HT1080 (cell line): Measurements from ENCODE around the gene C1orf122. TPM values are rescaled to one million over a fixed set of nuclear protein-coding genes. Genes with fewer than 3 reads are reported as not detected.

ENCODE experiments used
- DNase-seq: peaks from one replicate; pipeline ENCODE4 v3.0.0-alpha.2; 2015; ENCODE audit warnings: low read depth
- total RNA-seq: library from RNA; depleted of rRNA; stranded (reverse); fragments of >200 nt; shearing (Covaris generic); gene quantifications from 2 replicates; pipeline ENCODE4 v1.2.3, GENCODE V29; 2014

C1orf122 gene
- total RNA-seq, 1 experiment from 2014 or later, result 70.7 TPM

DNA sequence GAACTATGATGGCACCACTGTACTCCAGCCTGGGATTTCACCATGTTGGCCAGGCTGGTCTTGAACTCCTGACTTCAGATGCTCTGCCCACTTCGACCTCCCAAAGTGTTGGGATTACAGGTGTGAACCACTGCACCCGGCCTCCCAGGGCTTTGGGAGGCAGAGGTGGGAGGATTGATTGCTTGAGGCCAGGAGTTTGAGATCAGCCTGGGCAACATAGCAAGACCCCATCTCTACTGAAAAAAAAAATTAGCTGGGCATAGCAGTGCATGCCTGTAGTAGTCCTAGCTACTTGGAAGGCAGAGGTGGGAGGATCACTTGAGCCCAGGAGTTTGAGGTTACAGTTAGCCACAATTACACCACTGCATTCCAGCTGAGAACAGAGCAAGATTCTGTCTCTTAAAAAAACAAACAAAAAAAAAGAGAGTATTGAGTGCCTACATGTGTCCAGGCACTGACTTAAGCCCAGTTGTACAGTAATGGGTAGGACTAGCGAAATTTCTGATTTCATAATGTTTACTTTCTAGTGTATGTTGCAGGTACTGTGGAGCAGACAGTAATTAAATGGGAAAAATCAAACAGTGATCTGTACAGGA, 9.7 kb upstream of the C1orf122 start:
- DNase-seq, result peak; percentile 64

DNA sequence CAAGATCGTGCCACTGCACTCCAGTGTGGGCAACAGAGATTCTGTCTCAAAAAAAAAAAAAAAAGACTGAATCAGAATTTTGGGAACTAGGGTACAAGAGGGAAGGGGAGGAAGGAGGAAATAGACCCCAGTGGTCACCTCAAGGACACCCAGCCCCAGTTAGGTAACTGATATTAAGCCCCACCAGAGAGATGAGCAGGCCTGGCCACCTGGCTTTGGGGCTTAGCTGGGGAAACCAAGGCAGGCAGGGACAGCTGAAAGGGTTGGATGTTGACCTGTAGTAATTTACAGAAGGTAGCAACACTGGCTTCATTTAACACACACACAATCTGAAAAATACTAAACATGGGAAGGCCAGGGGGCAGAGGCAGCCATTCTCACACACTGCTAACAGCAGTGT, 5.2 kb upstream of the C1orf122 start:
- no peak for DNase-seq

DNA sequence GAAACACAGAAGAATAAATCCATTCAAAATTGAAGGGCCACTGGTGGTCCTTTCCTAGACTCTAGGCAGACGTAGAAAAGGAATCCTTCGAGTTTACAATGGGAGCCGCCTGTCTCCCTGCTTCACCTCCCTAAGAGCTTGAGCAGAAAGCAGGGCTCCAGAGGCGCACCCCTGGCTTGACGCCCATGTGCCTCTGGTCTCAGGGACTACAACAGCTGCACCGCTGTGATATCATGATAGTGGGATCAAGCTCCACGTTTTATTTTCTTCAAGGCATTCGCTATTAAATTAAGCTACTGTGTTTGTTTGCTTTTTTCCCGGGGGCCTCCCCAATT, 403 bp upstream of the C1orf122 start:
- DNase-seq, result no peak

DNA sequence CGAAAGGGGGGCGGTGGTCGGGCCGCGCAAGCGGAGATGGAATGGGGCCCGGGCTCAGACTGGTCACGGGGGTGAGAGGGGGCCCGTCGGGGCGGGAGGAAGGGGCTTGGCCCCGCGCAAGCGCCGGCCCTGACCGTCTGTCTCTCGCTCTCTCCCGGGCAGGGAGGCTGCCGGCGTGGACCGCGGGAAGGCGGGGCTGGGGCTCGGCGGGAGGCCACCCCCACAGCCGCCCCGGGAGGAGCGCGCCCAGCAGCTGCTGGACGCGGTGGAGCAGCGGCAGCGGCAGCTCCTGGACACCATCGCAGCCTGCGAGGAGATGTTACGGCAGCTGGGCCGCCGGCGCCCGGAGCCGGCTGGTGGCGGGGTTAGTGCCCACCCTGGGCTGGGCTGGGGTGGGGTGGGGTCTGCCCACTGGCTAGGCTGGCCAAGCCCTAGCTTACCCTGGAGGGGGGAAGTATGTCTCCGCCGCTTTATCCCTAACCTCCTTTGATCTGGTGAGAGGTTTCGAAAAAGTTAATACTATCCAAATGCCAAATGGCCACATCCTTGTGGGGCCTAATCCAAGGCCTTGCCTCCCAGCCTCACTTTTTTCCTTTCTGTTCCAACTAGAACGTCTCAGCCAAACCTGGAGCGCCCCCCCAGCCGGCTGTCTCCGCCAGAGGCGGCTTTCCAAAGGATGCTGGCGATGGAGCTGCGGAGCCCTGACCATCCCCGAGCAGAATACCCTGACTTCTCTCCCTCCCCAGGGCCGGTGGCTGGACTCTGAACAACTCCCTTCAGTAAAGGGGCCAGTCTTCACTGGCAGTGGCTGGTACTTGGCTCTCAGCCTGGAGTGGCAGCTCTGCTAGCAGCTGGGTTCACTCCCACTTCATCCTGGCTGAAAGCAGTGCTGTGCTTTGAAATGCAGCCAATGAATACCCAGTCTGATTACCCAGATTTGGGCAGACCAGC, 1.1 kb downstream of the C1orf122 start:
- peak; percentile 72 for DNase-seq

DNA sequence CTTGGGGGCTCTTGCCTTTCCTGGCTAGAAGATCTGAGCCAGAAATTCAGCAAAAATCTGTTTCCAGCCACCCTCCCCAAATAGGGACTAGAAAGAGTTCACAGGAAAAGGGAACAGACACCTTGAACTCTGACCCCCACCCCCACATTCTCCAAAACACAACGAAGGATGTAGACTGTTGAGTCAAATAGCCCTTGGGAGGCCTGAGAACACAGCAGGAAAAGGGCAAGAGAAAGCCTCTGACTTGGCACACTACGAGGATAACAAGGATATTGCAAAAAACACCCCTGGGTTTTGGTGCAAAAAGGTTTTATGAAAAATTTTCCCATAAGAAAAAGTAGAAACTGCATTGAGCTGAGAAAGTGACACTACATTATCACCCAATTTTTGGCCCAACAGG, 2.4 kb downstream of the C1orf122 start:
- no peak for DNase-seq

DNA sequence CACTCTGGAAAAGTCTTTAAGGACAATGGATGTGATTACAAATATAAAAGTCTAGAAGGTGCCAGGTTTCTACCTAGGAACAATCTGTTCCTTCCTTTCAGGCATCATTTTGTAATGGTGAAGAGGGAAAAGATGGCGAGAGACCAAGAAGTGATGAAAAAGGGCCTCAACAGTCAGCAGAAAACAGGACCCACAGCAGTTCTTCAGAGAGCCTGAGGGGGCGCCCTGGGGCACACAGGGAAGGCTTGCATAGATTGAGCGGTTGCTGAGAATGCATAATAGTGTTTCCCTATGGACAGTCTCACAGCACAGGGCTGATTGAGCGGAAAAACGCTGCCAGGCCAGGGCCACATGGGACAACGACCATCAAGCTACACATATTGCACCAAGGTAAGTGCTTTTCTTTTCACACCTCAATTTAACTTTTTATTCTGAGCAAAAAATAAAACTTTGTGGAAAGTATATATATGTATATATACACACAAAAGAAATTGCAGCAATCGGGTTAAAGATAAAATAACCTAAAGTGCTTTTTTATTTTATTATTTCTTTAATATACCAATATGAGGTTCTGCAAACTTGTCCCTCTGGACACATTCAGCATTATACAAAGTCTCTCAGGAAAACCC, 3.6 kb downstream of the C1orf122 start:
- peak; percentile 74 for DNase-seq

DNA sequence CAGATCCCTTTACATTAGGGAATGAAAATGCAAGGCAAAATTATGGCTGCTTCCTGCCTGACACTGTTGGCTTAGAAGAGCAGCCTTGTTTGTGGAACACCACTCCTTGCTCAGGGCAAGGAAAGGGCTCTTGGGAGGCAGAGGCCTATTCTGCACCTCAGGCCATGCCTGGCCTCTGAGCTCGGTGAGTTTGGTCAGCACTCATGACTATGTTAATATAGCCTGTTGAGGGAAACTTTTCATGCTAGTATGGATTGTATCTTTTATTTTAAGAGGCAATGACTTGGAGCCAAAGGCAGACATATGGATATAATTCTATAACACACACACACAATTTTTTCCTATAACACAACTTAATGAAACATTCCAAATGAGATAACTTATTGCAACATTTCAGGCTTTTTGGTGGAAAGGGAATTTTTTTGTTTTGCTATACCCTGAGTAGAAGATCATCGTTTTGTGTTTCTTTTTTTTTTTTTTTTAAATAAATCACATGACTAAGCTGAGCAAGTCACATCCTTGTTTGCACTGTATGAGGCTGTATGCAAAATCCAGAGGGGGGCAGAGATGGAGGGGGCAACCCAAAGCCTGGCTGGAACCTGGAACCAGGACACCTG, 6.0 kb downstream of the C1orf122 start:
- DNase-seq, result no peak

DNA sequence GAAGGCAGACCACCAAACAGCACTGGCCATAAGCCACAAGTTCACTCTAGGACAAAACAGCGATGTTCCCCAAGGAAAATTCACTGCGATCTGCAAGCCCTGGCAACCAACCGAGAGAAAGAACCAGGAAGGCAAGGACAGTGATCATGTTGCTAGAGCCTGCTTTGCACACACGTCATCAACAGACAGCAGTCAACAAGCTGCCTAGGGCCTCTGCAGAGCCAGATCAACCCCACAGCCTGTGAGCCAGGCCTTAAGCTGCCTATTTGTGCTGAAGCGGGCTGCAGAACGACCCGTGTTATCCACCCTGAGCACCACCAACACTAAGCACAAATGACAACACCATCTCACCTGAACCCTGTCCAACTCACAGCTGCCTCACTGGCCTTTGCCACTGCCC, 6.7 kb downstream of the C1orf122 start:
- DNase-seq, result no peak

DNA sequence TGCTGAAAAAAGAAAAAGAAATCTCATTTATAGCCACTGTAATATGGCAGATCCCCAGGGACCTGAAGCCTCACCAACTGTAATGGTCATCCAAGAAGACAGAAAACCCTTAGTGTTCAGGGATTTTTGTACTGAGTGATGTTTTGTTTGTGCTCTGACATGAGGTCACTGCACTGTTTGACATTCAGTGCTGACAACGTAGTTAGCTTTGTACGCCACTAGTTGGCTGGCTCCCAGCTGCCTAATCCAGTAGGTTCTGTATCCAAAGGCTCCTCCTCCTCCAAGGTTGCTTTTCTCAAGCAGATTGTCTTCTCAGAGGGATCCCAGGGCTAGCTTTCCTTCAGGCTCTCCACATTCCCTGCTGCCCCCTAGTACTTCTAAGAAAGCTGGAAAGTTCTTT, 9.9 kb downstream of the C1orf122 start:
- DNase-seq, result no peak

DNA sequence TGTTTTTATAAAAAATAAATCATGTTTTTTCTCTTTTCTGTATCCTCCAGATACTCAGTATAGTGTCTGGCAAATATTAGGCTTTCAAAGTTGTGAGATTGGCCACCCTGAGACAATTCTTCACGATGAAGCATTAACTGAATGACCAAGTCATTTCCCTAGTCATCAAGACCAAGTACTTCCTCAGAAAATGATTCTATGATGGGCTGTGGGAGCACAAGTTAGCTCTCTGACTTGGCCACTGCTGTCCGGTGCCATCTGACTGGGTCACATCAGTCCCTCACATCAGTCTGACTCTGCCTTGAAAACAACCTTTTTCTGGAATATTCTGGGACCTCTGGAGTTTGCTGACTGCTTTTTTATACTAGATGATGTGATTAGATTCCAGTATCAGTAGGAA, 13.9 kb downstream of the C1orf122 start:
- DNase-seq, result no peak

DNA sequence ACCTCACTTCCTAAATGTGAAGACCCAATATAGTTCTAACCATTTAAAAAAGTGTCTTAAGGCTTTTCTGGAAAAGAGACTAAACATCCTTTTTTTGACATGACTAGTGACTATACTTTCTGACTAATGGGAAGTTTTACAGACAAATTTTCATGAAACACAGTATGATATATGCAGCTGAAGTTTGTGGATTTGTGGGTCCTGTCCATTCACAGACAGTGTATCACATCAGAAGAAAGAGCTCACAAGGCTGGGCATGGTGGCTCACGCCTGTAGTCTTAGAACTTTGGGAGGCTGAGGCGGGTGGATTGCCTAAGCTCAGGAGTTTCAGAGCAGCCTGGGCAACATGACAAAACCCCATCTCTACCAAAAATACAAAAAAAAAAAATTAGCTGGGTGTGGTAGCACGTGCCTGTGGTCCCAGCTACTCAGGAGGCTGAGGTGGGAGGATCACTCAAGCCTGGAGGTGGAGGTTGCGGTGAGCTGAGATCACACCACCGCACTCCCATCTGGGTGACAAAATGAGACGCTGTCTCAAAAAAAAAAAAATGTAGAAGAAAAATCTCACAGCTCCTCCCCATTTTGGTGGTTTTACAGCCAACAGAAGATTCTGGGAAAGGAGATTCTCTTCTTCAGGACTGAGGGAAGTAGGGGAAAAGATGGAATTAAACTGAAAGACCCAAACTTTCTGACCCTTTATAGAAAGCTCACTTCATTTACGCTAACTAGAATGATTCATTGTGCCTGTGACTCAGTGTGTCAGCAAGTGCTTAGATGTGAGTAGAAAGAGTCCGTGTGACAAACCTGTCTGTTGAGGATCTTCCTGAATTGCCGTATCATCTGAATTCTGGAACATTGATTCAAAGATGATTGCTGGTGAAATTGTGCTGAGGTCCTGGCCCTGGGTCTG, 15.6 kb downstream of the C1orf122 start:
- DNase-seq, result no peak

DNA sequence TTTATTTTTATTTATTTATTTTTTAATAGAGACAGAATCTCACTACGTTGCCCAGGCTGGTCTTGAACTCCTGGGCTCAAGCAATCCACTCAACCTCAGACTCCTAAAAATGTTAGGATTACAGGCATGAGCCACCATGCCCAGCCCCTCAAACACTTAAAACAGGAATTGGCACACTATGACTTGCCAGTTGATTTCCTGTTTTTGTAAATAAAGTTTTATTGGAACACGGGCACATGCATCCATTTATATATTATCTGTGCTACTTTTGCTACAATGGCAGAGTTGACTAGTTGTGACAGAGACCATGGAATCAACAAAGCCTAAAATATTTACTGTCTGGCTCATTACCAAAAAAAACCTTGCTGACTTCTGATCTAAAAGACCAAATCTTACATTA, 16.4 kb downstream of the C1orf122 start:
- DNase-seq, result no peak

DNA sequence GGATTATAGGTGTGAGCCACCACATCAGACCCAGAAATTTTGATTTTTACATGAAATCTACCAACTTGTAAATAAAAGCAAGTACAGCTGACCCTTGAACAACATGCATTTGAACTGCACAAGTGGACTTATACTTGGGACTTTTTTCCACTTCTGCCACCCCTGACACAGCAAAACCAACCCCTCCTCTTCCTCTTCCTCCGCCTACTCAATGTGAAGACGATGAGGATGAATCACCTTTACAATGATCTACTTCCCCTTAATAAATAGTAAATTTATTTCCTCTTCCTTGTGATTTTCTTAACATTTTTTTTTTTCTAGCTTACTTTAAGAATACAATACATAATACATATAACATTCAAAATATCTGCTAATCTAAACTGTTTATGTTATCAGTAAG, 17.9 kb downstream of the C1orf122 start:
- no peak for DNase-seq

DNA sequence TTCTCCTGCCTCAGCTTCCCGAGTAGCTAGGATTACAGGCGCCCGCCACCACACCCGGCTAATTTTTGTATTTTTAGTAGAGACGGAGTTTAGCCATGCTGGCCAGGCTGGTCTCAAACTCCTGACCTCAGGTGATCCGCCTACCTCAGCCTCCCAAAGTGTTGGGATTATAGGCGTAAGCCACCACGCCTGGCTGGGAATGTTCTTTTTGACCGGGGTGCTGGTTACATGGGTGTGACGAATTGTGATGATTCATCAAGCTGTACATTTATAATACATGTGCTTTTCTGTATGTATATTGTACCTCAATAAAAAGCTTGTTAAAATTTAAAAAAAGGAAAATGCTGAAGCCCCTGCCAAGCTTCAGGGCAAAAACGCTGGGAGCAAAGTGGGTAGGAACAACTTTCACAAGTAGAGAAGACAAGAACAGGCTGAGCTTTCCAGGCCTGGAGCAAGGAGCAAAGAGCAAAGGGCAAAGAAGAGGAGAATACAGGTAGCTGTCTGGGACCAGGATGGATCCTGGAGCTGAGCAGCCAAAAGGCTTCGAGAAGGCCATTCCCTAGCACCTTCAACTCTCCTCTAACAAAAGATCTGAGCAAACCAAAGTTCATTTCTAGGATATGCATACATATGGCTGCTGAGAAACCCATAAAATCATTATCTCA, 21.0 kb downstream of the C1orf122 start:
- DNase-seq, result no peak

DNA sequence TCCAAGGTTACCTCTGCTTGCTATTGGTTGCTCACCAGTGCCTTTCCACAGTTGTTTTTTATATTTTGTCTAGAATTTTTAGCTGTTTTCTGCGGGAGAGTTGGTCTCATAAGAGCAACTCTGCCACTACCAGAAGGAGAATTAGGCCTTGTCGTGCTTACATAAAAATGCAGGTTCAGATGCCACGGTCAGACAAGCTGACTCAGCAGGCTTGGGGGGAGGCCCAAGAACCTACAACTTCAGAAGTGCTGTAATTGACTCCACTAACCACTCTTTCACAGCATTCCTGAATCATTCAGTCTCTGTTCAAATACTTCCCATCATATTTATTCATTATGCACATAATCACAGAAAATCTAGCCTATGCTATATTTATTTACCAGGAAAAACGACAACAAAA, 23.5 kb downstream of the C1orf122 start:
- DNase-seq, result no peak

DNA sequence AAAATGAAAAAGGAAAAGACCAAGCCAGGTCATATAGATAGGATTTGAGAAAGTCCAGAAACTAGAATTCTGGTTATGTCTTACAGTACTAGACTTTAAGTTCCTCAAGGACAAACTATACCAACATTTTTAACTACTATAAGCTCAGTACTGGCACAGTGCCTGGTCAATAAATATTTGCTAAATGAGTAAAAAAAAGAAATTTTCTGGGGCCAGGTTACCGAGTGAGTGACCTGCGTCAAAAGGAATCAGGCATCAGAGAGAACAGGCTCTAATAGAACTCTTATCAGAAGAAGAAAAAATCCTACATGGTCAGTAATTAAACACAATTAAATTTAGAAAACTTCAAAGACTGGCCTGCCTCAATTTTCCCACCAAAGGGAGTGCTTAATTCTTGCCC, 24.2 kb downstream of the C1orf122 start:
- no peak for DNase-seq

DNA sequence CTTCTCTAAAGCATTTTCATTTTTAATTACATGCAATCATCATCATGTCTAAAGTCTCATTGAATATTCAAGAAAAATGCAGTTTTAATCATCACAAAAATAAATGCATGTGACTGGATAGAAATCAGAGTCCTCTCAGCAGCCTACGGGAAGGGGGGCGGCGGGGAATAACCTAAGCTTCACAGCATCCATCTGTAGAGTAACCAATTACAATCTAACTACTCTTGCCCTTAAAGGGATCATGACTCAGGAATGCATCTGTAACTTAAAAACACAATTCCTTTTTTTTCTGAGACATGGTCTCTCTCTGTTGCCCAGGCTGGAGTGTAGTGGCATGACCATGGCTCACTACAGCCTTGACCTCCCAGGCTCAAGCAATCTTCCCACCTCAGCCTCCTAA, 29.2 kb downstream of the C1orf122 start:
- DNase-seq, result no peak

DNA sequence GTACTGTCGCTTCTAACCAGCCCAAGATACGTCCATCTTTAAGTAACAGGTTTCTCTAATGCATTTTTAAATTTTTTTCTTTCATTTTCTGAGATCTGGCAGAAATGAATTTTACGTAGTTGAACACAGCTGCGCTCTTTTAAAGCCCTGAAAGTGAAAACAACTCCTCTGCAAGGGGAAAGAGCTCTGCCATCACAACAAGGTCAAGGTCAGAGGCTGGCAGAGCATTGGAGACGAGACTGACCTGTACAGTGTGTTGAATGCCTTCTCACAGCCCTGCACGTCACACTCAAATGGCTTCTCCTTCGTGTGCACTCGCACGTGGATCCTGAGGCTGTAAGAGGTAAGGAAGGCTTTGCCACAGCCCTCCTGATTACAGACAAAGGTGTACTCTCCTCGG, 32.1 kb downstream of the C1orf122 start:
- DNase-seq, result no peak

DNA sequence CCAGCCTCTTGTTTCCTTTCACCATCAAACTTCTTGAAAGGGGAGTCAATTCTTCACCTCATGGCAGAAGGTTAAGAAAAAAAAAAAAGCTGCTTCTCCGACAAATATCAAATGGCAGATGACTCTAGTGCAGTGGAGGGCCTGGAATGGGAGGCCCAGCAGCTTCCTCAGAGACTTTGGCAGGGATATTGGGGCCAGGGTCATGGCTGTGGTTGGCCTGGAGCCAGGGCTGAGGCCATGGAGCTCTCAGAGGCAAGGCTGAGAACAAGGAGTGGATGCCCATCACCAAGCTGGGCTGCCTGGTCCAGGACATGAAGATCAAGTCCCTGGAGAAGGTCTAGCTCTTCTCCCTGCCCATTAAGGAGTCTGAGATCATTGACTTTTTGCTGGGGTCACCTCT, 33.1 kb downstream of the C1orf122 start:
- DNase-seq, result no peak

DNA sequence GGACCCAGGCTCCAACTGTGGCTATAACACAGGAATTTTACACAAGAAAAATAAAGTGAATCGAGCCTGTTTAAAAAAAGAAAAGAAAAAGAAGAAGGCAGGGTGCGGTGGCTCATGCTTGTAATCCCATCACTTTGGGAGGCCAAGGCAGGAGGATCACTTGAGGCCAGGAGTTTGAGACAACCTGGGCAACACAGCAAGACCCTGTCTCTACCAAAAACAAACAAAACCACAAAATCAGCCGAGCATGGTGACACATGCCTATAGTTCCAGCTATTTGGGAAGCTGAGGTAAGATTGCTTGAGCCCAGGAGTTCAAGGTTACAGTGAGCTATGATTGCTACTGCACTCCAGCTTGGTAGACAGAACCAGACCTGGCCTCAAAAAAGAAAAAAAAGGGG, 34.1 kb downstream of the C1orf122 start:
- DNase-seq, result no peak

DNA sequence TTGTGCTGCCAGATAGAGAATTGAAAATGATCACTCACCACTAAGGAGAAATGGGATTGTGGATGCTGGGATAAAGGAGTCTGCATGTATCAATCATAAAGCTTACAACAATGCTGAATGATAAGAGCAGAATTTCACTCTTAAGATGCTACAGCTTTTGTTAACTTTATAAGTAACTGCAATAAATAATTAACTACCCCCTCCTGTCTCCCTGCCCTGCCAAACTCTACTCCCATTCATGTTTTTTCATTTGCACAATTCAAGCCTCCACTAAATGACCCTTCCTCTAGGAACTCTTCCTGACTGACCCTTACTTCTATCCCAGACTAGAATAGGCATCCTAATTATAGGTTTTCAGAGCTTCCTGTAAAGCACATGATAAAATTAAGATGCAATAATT, 36.9 kb downstream of the C1orf122 start:
- no peak for DNase-seq
